Neural progenitor cell (in vitro differentiated cells): ENCODE results near the gene DCHS1. TPM values are rescaled to one million over a fixed set of nuclear protein-coding genes. Genes with fewer than 3 reads are reported as not detected.

Experiments
- DNase-seq: peaks from one replicate; pipeline ENCODE4 v3.0.0-alpha.2; 2016; ENCODE audit warnings: low spot score
- H2AFZ ChIP-seq: fragments of 200-600 bp; sonication (generic); replicated peaks from 2 replicates; pipeline ENCODE4 v1.6.1; 2016; ENCODE audit warnings: antibody characterized with exemption
- H3F3A ChIP-seq: fragments of 200-600 bp; sonication (generic); 2 replicates; pipeline ENCODE4 v1.6.1; 2016; ENCODE audit warnings: antibody characterized with exemption, low read depth
- H3K27ac ChIP-seq: fragments of 200-600 bp; sonication (generic); 2 replicates; pipeline ENCODE4 v1.5.1; 2016; ENCODE audit warnings: mild to moderate bottlenecking
- H3K27me3 ChIP-seq: fragments of 200-600 bp; sonication (generic); 2 replicates; pipeline ENCODE4 v1.6.1; 2016; ENCODE audit warnings: mild to moderate bottlenecking, moderate library complexity
- H3K36me3 ChIP-seq: fragments of 200-600 bp; sonication (generic); 2 replicates; pipeline ENCODE4 v1.5.1; 2016
- H3K4me1 ChIP-seq: fragments of 200-600 bp; sonication (generic); 2 replicates; pipeline ENCODE4 v1.6.1; 2016; ENCODE audit warnings: mixed run types
- H3K4me2 ChIP-seq: fragments of 200-600 bp; sonication (generic); 2 replicates; pipeline ENCODE4 v1.6.1; 2016
- H3K4me3 ChIP-seq: fragments of 200-600 bp; sonication (generic); 2 replicates; pipeline ENCODE4 v1.5.1; 2016
- H3K79me2 ChIP-seq: fragments of 200-600 bp; sonication (generic); 2 replicates; pipeline ENCODE4 v1.6.1; 2016; ENCODE audit warnings: low read depth
- H3K9ac ChIP-seq: fragments of 200-600 bp; sonication (generic); 2 replicates; pipeline ENCODE4 v1.6.1; 2016
- H3K9me3 ChIP-seq: fragments of 200-600 bp; sonication (generic); 2 replicates; pipeline ENCODE4 v1.5.1; 2016; ENCODE audit warnings: low read depth
- H4K20me1 ChIP-seq: fragments of 200-600 bp; sonication (generic); 2 replicates; pipeline ENCODE4 v1.6.1; 2016; ENCODE audit warnings: low read depth
- H3K27ac Mint-ChIP-seq: 3 replicates; pipeline ENCODE4 v1.8.0; 2021; ENCODE audit warnings: mixed read lengths
- H3K27me3 Mint-ChIP-seq: 2 replicates; pipeline ENCODE4 v1.8.0; 2022; ENCODE audit warnings: low read depth, mild to moderate bottlenecking, inconsistent platforms, moderate library complexity, mixed read lengths; ENCODE audit not compliant: insufficient read depth
- H3K36me3 Mint-ChIP-seq: 3 replicates; pipeline ENCODE4 v1.8.0; 2021; ENCODE audit warnings: mixed read lengths
- H3K4me1 Mint-ChIP-seq: 3 replicates; pipeline ENCODE4 v1.8.0; 2021; ENCODE audit warnings: mixed read lengths
- H3K4me3 Mint-ChIP-seq: 3 replicates; pipeline ENCODE4 v1.8.0; 2021; ENCODE audit warnings: mild to moderate bottlenecking, moderate library complexity, mixed read lengths
- H3K9me3 Mint-ChIP-seq: 3 replicates; pipeline ENCODE4 v1.8.0; 2020; ENCODE audit warnings: mixed read lengths
- EZH2 ChIP-seq: fragments of 200-600 bp; sonication (generic); IDR thresholded peaks from 2 replicates; pipeline ENCODE4 v1.6.1; 2017; ENCODE audit warnings: antibody characterized with exemption, mild to moderate bottlenecking, moderate library complexity
- EZH2phosphoT487 ChIP-seq: fragments of 200-600 bp; sonication (generic); IDR thresholded peaks from 2 replicates; pipeline ENCODE4 v1.6.1; 2017; ENCODE audit warnings: antibody characterized with exemption
- total RNA-seq: library from RNA; depleted of rRNA; stranded (reverse); fragments of >200 nt; gene quantifications from 2 replicates; pipeline ENCODE4 v1.2.3, GENCODE V29; 2015; ENCODE audit warnings: low replicate concordance
- TF ChIP-seq, protein P1 (sequence below): fragments of 200-600 bp; sonication (generic); IDR thresholded peaks from 2 replicates; pipeline ENCODE4 v1.5.1; 2017; ENCODE audit warnings: antibody characterized with exemption, mild to moderate bottlenecking

DCHS1 gene
- total RNA-seq, 1 donor from 2014 or later: 4.5 TPM

DNA sequence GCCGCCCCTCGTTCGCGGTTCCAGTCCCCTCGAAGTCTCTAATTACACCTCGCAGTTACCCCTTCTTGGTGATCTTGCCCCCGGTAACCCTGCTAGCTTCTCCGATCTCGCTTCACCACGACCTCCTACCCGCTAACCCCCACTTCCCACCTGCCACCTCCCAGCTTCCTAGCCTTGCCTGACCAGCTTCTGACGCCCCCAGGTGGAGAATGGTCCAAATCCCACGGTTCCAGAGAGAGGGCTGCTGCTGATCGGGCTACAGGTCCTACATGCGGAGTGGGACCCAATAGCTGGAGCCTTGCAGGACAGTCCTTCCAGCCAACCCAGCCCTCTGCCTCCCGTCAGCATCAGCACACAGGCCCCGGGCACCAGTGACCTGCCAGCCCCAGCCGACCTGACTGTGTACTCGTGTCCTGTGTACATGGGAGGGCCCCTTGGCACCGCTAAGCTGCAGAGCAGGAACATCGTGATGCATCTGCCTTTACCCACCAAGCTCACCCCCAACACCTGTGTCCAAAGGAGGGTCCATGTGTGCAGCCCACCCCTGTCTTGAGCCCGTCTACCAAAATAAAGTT, 84.1 kb downstream of the DCHS1 start:
- TF ChIP-seq, protein P1, sequence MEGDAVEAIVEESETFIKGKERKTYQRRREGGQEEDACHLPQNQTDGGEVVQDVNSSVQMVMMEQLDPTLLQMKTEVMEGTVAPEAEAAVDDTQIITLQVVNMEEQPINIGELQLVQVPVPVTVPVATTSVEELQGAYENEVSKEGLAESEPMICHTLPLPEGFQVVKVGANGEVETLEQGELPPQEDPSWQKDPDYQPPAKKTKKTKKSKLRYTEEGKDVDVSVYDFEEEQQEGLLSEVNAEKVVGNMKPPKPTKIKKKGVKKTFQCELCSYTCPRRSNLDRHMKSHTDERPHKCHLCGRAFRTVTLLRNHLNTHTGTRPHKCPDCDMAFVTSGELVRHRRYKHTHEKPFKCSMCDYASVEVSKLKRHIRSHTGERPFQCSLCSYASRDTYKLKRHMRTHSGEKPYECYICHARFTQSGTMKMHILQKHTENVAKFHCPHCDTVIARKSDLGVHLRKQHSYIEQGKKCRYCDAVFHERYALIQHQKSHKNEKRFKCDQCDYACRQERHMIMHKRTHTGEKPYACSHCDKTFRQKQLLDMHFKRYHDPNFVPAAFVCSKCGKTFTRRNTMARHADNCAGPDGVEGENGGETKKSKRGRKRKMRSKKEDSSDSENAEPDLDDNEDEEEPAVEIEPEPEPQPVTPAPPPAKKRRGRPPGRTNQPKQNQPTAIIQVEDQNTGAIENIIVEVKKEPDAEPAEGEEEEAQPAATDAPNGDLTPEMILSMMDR: no peak
- TF ChIP-seq EZH2phosphoT487: no peak
- TF ChIP-seq EZH2: no peak
- H3K36me3 ChIP-seq: no peaks in the 10 kb centered on the region
- no peak for DNase-seq
- H3F3A ChIP-seq: no peaks in the 10 kb centered on the region
- no peaks in the 10 kb centered on the region for H3K4me1 ChIP-seq
- H3K27ac Mint-ChIP-seq: no peak overlapping the region
- H3K4me3 Mint-ChIP-seq: no peak overlapping the region
- H3K9me3 Mint-ChIP-seq: no peaks in the 10 kb centered on the region
- no peaks in the 10 kb centered on the region for H3K79me2 ChIP-seq
- no peak overlapping the region for H3K9ac ChIP-seq
- no peak overlapping the region for H3K4me2 ChIP-seq
- H3K36me3 Mint-ChIP-seq: peaks cover 9% of the 10 kb centered on the region
- H3K4me3 ChIP-seq: no peak overlapping the region
- H3K27ac ChIP-seq: no peak overlapping the region
- H3K27me3 ChIP-seq: no peaks in the 10 kb centered on the region
- no peaks in the 10 kb centered on the region for H3K9me3 ChIP-seq
- H4K20me1 ChIP-seq: no peaks in the 10 kb centered on the region
- peaks cover 6% of the 10 kb centered on the region for H3K4me1 Mint-ChIP-seq
- H3K27me3 Mint-ChIP-seq: no peaks in the 10 kb centered on the region
- no peak overlapping the region for H2AFZ ChIP-seq

Other genes with a start within 250 kb of the DCHS1 start
- gene APBB1, start 236.7 kb downstream of the DCHS1 start, total RNA-seq: 38.5 and 64.9 TPM in 2 replicates
- 0.56 TPM in 2 replicates for gene HPX, start 214.8 kb downstream of the DCHS1 start, total RNA-seq
- gene TRIM3, start 181.9 kb downstream of the DCHS1 start, total RNA-seq: 16.1 and 19.9 TPM in 2 replicates
- 40.2 and 50.5 TPM in 2 replicates for gene ARFIP2, start 174.5 kb downstream of the DCHS1 start, total RNA-seq
- gene TIMM10B, start 174.3 kb downstream of the DCHS1 start, total RNA-seq: 37.2 and 39.8 TPM in 2 replicates
- 5.0 and 8.6 TPM in 2 replicates for gene DNHD1, start 158.5 kb downstream of the DCHS1 start, total RNA-seq
- gene RRP8, start 52.2 kb downstream of the DCHS1 start, total RNA-seq: 12.3 and 16.0 TPM in 2 replicates
- 85.6 and 98.7 TPM in 2 replicates for gene ILK, start 52.0 kb downstream of the DCHS1 start, total RNA-seq
- 34.1 and 58.0 TPM in 2 replicates for gene TAF10, start 43.6 kb downstream of the DCHS1 start, total RNA-seq
- gene TPP1, start 36.4 kb downstream of the DCHS1 start, total RNA-seq: 9.9 and 28.8 TPM in 2 replicates
- 24.3 and 30.9 TPM in 2 replicates for gene MRPL17, start 27.5 kb upstream of the DCHS1 start, total RNA-seq
- gene OR2AG2, start 116.2 kb upstream of the DCHS1 start, total RNA-seq: 0.25 and 0.36 TPM in 2 replicates
- gene OR2AG1, start 127.2 kb upstream of the DCHS1 start, total RNA-seq: not detected in 2 replicates
- 0.36 and 0.50 TPM in 2 replicates for gene OR6A2, start 143.9 kb upstream of the DCHS1 start, total RNA-seq
- gene OR10A5, start 189.9 kb upstream of the DCHS1 start, total RNA-seq: not detected in 2 replicates
- gene OR10A2, start 207.2 kb upstream of the DCHS1 start, total RNA-seq: not detected in 2 replicates
- not detected in 2 replicates for gene OR10A4, start 220.8 kb upstream of the DCHS1 start, total RNA-seq
- 0.56 TPM in 1 of 2 replicates, not detected in the other for gene OR2D2, start 236.7 kb upstream of the DCHS1 start, total RNA-seq